Adrenal gland (tissue), 12 donors: ENCODE results near the gene TMBIM4. TPM values are rescaled to one million over a fixed set of nuclear protein-coding genes. Genes with fewer than 3 reads are reported as not detected.

Experiments used
- DNase-seq, 7 donors: peaks; one replicate each; pipeline ENCODE4 v3.0.0-alpha.2; 2019 to 2020
- H3K27ac ChIP-seq, 5 donors: fragments of 200-600 bp; sonication (generic) in 4 of 5; 1 replicate in 3 of 5; 2 replicates in 2 of 5; pipeline versions ENCODE4 v1.5.1 to v1.8.0; 2016 to 2020; ENCODE audit warnings: mild to moderate bottlenecking in 1 of 5
- H3K27me3 ChIP-seq: fragments of 200-600 bp; 2 replicates; pipeline ENCODE4 v1.8.0; 2021
- H3K36me3 ChIP-seq, 2 donors: fragments of 200-600 bp; replicated peaks in 1 of 2; 1 replicate in 1 of 2; 2 replicates in 1 of 2; pipeline versions ENCODE4 v1.5.1 to v1.8.0; 2018 to 2022
- H3K4me1 ChIP-seq, 2 donors: fragments of 200-600 bp; replicated peaks in 1 of 2; 1 replicate in 1 of 2; 2 replicates in 1 of 2; pipeline versions ENCODE4 v1.5.1 to v1.8.0; 2018 to 2021
- H3K4me3 ChIP-seq, 4 donors: fragments of 200-600 bp; sonication (generic) in 3 of 4; one replicate each; pipeline ENCODE4 v1.5.1; 2016 to 2018
- H3K9me3 ChIP-seq, 3 donors: fragments of 200-600 bp; sonication (generic) in 1 of 3; replicated peaks in 1 of 3; 1 replicate in 2 of 3; 2 replicates in 1 of 3; pipeline versions ENCODE4 v1.5.1 to v1.8.0; 2016 to 2021
- POLR2A ChIP-seq, 2 donors: fragments of 450-650 bp; IDR thresholded peaks; one replicate each; pipeline ENCODE4 v1.6.1; 2017; ENCODE audit warnings: antibody characterized with exemption in 2 of 2, mild to moderate bottlenecking in 2 of 2, moderate library complexity in 1 of 2
- WGBS, 4 donors: extraction: QIAGEN DNeasy Blood & Tissue Kit in 2 of 4; methylation state at CpG; one replicate each; pipeline versions ENCODE4 v1.1.5 to v1.1.7; 2013 to 2017; 5-methylcytosine and 5-hydroxymethylcytosine counted together
- intact Hi-C, 2 donors: fragments of 100-400 bp; cut with DNase I; formaldehyde crosslinking; loops; one replicate each; pipeline versions ENCODE4 v1.14.1 to v1.15.0; 2022 to 2023
- polyA plus RNA-seq, 3 donors: library from polyadenylated mRNA; stranded (reverse); fragments of 200-250 nt in 2 of 3; fragments of 350-450 nt in 1 of 3; fragmentation: Illumina TruSeq in 1 of 3; extraction: RNeasy Lipid Tissue Mini Kit (QIAGEN cat#74804) in 1 of 3; gene quantifications; one replicate each; pipeline ENCODE4 v1.2.3, GENCODE V29; 2013 to 2014
- total RNA-seq, 9 donors: library from RNA; depleted of rRNA in 4 of 9; stranded (reverse); fragments of >200 nt in 4 of 9; fragments of 120-200 nt in 1 of 9; fragmentation: NEBNext Ultra II Directional in 1 of 9; extraction: Animal tissue kit (Norgen Biotek cat#: 25700) in 1 of 9; gene quantifications; one replicate each; pipeline versions ENCODE4 v1.1.0 to v1.2.4, GENCODE V29; 2013 to 2023
- TF ChIP-seq, protein P1 (sequence below), 6 experiments: fragments of 450-650 bp in 4 of 6; fragments of 200-600 bp in 2 of 6; sonication (generic) in 1 of 6; IDR thresholded peaks; 1 replicate in 5 of 6; 2 replicates in 1 of 6; pipeline versions ENCODE4 v1.5.1 to v1.8.0; 2016 to 2021; ENCODE audit warnings: antibody characterized with exemption in 6 of 6, mild to moderate bottlenecking in 2 of 6, moderate library complexity in 1 of 6
- donor health status: healthy with polysubstance abuse.
- donor health status: Bipolar disorder and iron deficiency.
- donor health status: DM: yes; HTN: yes; CAD: no.
- donor health status: DM: no; HTN: no; CAD: no.
- donor health status: DM: no; HTN: no; CAD: no.
- donor health status: DM: yes; HTN: yes; CAD: no.

TMBIM4 gene
- total and polyA plus RNA-seq, 12 donors = 94.3 to 291 (median 214) TPM

DNA sequence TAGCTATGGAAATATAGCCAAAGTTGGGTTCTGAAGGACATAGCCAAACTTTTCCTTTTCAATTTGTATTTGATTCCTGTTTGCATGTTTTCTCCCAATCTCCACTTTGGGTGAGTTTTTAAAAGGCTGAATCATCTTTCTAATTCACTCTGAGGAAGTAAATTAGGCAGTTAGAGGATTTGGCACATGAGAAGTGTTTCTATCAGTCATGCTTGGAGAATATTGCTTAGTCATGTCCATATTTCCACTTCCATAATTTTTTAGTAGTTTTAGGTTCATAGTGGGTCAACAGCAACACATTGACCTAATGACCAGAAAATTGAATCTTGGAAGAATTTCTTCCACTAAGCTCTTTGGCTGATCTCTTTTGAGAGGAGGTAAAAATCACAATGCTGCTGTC is 41.0 kb upstream of the TMBIM4 start:
- Histone ChIP-seq H3K9me3 (peaks cover 0 to 6% (median 0%) of the 10 kb centered on the region in 3 donors), H3K4me1 (no peaks in the 10 kb centered on the region), H3K27ac (no peak overlapping the region), H3K36me3 (no peaks in the 10 kb centered on the region), H3K4me3 (no peak overlapping the region), H3K27me3 (no peaks in the 10 kb centered on the region)
- TF ChIP-seq, protein P1, sequence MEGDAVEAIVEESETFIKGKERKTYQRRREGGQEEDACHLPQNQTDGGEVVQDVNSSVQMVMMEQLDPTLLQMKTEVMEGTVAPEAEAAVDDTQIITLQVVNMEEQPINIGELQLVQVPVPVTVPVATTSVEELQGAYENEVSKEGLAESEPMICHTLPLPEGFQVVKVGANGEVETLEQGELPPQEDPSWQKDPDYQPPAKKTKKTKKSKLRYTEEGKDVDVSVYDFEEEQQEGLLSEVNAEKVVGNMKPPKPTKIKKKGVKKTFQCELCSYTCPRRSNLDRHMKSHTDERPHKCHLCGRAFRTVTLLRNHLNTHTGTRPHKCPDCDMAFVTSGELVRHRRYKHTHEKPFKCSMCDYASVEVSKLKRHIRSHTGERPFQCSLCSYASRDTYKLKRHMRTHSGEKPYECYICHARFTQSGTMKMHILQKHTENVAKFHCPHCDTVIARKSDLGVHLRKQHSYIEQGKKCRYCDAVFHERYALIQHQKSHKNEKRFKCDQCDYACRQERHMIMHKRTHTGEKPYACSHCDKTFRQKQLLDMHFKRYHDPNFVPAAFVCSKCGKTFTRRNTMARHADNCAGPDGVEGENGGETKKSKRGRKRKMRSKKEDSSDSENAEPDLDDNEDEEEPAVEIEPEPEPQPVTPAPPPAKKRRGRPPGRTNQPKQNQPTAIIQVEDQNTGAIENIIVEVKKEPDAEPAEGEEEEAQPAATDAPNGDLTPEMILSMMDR (IDR thresholded peaks at IDR 0.05) = no peak
- TF ChIP-seq POLR2A (IDR thresholded peaks at IDR 0.05) = no peak
- intact Hi-C loops = no loop called here
- DNase-seq = no peak

DNA sequence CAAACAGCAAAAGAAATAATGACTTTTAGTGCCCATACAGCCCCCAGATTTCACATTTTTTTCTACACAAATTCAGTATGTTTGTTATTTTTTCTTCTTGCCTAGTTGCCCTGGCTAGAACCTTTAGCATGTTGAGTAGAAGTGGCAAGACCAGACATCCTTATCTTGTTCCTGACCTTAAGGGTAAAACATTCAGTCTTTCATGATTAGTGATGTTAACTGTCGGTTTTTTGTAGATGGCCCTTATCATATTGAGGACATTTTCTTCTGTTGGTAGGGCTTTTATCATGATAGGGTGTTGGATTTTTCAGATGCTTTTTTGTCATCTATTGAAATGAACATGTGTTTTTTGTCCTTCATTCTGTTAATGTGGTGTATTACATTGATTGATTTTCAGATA is 36.3 kb upstream of the TMBIM4 start:
- 41 to 61% (median 55%) methylated on average over 1 of the region's 1 CpG for WGBS, 4 donors
- no peak for DNase-seq
- Histone ChIP-seq H3K36me3 (no peaks in the 10 kb centered on the region), H3K9me3 (peaks cover 0 to 6% (median 0%) of the 10 kb centered on the region in 3 donors), H3K27ac (no peak overlapping the region), H3K4me3 (no peak overlapping the region), H3K4me1 (no peaks in the 10 kb centered on the region), H3K27me3 (no peaks in the 10 kb centered on the region)
- intact Hi-C loops = no loop called here
- TF ChIP-seq POLR2A (IDR thresholded peaks at IDR 0.05) = no peak
- TF ChIP-seq, protein P1 (IDR thresholded peaks at IDR 0.05) = no peak

DNA sequence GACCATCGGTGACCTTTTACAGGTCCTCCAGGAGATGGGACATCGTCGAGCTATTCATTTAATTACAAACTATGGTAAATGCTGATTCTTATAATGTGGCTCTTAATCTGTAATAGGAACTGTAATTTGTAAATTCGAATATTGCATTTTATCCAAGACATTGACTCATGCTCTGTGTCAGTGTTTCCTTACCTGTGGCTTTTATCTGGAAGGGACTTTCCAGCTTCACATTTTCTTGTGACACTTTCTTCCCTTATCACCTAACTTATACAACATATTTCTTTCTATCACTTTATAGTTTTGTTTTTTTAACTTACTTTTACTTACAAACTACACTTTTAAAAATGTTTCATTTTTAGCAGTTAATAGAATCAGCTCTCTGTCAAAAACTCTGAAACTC is 34.0 kb upstream of the TMBIM4 start:
- WGBS, 4 donors = 75 to 85% (median 81%) methylated on average over 4 of the region's 4 CpGs
- Histone ChIP-seq H3K9me3 (peaks cover 0 to 6% (median 0%) of the 10 kb centered on the region in 3 donors), H3K4me3 (no peak overlapping the region), H3K27me3 (no peaks in the 10 kb centered on the region), H3K27ac (no peak overlapping the region), H3K36me3 (no peaks in the 10 kb centered on the region), H3K4me1 (no peaks in the 10 kb centered on the region)
- no peak for DNase-seq
- TF ChIP-seq, protein P1 (IDR thresholded peaks at IDR 0.05) = no peak
- TF ChIP-seq POLR2A (IDR thresholded peaks at IDR 0.05) = no peak
- intact Hi-C loops = no loop called here

DNA sequence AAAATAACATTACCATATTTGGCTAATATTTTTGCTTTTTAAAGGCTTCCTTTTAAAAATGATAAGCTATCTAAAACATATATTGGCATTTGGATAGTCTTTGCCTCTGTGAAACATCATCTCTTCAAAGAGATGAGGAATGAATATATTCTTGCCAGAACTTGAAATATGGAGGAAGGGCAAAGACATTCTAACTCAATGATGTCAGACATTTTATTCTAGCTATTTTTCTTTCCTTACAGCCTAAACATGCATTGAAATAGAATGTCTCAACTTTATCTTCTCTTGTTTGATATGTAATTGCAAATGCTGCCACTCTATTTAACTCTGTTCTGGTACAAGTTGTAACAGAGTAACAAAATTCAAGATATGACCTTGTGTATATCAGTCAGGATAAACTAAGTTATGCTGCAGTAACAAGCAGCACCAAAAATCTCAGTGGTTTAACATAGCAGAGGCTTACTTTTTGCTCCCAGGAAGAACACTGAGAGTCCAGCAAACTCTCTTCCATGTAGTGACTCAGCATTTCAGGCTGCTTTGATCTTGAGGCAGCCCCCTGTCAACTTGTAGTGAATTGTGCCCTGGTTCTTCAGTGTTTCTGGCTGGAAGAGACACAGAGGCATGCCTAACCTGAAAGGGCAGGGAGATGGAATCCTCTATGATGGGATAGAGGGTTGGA is 30.2 kb upstream of the TMBIM4 start:
- Histone ChIP-seq H3K4me1 (peaks cover 0 to 7% of the 10 kb centered on the region in 2 donors), H3K27me3 (no peaks in the 10 kb centered on the region), H3K4me3 (no peak overlapping the region), H3K27ac (no peak overlapping the region), H3K36me3 (no peaks in the 10 kb centered on the region), H3K9me3 (no peaks in the 10 kb centered on the region)
- no peak for DNase-seq
- intact Hi-C loops = no loop called here
- TF ChIP-seq POLR2A (IDR thresholded peaks at IDR 0.05) = no peak
- TF ChIP-seq, protein P1 (IDR thresholded peaks at IDR 0.05) = no peak
